CD4-positive, alpha-beta T cell treated with Interleukin-17A for 1 hour (primary cell): Measurements from ENCODE around the gene PARP4.
"Not testable (repeated sequence)": the region's sequence is repeated elsewhere in the genome, so short reads cannot be mapped to it uniquely, and the experiment has no call there.

ENCODE experiments used
- DNase-seq: peaks from one replicate; pipeline ENCODE4 v3.0.0-alpha.2; 2020

Gene PARP4

GRCh38 chr13:24505256-24505655, 7.3 kb downstream of the PARP4 start:
- no peak for DNase-seq

GRCh38 chr13:24503379-24503696, 9.2 kb downstream of the PARP4 start:
- no peak for DNase-seq

GRCh38 chr13:24502533-24503378, 9.8 kb downstream of the PARP4 start:
- DNase-seq: no peak

GRCh38 chr13:24500977-24501376, 11.6 kb downstream of the PARP4 start:
- DNase-seq: no peak

DNA sequence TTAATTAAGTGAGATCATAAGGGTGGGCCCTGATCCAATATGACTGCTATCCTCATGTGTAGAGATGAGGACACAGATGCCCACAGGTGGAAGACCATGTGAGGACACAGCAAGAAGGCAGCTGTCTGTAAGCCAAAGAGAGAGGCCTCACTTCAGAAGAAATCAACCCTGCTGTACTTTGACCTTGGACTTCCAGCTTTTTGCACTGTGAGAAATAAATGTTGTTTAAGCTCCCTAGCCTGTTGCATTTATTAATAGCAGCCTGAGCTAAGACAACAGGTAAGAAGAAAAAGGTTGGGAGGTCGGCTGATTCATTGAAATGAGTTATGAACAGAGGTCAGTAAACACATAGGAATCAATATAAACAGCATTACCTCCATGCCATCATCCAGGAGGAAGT, 14.8 kb downstream of the PARP4 start:
- DNase-seq: no peak

DNA sequence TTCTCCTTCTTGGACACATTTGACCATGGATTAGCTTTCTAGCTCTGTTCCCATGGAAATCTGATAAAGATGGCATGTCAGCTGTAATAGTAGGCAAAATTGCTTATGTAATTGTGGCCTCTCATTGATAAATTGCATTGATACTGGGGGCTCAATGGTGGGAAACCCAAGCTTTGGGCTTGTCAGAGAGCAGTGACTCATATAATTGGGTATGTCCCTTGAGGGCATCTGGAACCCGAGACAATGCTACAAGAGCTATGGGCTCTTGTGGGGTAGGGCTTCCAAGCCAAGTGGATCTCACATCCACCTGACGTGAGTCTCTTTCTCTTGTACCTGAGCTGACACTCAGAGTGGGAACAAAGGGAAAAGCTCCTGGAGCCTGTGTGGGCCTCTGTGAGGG, 16.3 kb downstream of the PARP4 start:
- not testable (repeated sequence) for DNase-seq

GRCh38 chr13:24495151-24495729, 17.3 kb downstream of the PARP4 start:
- DNase-seq: no peak

GRCh38 chr13:24493356-24493755, 19.2 kb downstream of the PARP4 start:
- no peak for DNase-seq

DNA sequence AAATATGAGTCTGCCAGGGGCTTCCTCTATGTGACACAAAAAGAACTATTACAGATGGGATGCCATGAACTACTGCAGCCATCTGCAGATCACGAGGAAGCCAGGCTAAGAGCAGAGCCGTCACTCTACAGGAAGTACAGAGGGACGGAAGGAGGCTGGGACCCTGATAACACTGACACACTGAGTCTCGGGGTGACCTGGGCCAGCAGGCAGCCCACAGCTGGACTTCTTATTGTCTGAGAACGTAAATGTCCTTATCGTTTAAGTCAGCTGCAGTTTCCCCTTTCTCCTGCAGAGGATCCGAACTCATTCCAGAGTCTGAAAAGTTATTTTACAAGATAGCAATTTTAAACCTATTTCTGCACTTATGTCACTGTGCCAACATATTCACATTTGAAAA, 20.7 kb downstream of the PARP4 start:
- no peak for DNase-seq

- no peak for DNase-seq
These were observed 22.9 kb downstream of the PARP4 start for GRCh38 chr13:24489721-24490120.

DNA sequence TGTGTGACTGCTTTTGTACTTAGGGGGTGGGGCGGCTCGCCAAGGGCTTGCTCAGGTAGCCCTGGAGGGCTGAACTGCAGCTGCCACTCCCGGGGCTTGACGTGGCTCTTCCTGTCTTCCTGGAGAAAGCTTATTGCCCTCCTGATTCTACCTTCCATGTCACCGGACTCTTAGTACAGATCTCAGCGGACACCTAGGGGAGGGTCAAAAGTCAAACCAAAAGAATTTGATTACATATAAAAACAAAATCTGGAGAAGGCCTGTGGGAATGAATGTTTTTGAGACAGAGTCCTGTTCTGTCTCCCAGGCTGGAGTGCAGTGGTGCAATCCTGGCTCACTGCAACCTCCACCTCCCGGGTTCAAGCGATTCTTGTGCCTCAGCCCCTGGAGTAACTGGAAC, 24.5 kb downstream of the PARP4 start:
- DNase-seq: not testable (repeated sequence)

- DNase-seq: not testable (repeated sequence)
These were observed 26.4 kb downstream of the PARP4 start for GRCh38 chr13:24486017-24486657.

DNA sequence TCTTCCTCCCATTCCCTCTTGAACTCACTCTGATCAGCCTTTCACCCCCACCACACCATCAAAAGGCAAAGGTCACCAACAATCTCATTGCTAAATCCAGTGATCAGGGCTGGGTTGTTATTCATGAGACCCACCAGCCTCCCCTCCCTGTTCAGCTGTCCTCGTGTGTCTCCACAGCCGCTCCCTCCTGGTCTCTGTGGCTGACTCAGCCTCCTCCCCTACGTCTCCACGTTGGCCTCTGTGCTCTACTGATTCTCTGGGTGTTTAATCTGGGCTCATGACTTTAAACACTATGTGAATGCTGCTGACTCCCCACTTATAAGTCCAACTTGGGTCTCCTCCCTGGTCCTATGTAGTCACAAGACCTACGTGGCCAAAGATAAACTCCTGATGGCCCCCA, 38.9 kb downstream of the PARP4 start:
- no peak for DNase-seq

- DNase-seq: not testable (repeated sequence)
These were observed 40.4 kb downstream of the PARP4 start for GRCh38 chr13:24472129-24472528.

- no peak for DNase-seq
These were observed 49.5 kb downstream of the PARP4 start for GRCh38 chr13:24463078-24463477.

- no peak for DNase-seq
These were observed 52.3 kb downstream of the PARP4 start for GRCh38 chr13:24460256-24460655.

DNA sequence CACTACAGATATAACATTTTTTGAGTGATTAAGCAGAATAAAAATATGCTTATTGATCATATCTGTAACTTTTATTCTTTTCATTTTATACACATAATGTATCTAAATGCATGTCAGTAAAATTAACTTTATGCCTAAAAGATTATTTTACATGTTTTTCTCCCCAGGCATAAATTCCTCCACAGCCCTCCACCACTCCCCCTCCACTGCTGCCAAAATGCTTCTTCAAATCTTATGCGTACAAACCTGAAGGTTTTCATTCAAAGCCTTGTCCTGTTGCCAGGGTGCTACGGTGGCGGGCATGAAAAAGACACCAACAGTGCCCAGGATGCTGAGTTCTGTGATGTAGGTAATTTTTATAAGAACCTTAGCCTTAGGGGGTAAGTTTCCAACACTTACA, 52.9 kb downstream of the PARP4 start:
- DNase-seq: no peak

GRCh38 chr13:24459234-24459633, 53.3 kb downstream of the PARP4 start:
- DNase-seq: no peak

- no peak for DNase-seq
These were observed 53.8 kb downstream of the PARP4 start for GRCh38 chr13:24458736-24459135.

DNA sequence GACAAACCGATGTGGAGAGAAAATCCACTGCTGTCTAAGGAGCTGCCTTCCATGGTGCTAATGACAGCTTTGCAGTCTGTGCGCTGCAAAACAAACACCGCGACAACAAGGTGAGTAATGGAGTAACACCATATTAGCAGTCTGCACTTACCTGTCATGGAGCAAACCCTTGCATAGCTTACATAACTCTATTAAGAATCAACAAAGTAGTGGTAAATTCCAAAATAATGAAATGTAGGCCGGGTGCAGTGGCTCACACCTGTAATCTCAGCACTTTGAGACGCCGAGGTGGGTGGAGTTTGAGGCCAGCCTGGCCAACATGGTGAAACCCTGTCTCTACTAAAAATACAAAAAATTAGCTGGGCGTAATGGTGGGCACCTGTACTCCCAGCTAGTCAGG, 56.2 kb downstream of the PARP4 start:
- DNase-seq: no peak

GRCh38 chr13:24454056-24454455, 58.5 kb downstream of the PARP4 start:
- no peak for DNase-seq

DNA sequence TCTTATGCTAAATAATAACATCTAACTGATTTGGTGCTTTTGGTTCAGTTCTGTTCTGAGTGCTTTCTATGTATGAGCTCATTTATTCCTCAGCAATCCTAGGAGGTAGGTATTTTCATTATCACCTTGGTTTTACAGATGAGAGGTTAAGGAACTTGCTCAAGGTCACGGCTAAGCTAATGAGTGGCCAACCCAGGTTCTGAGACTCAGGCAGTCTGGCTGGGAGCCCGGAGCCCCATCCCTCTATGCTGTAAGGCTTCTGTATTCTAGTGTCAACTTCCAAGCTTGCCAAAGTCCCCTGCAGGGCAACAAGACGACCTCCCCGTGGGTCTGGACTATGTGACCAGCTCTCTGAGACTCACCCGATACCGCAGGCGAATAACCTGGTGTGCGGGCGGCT, 60.5 kb downstream of the PARP4 start:
- no peak for DNase-seq

- no peak for DNase-seq
These were observed 62.0 kb downstream of the PARP4 start for GRCh38 chr13:24450530-24450929.

- DNase-seq: not testable (repeated sequence)
These were observed 67.7 kb downstream of the PARP4 start for GRCh38 chr13:24444851-24445250.
